OCI-LY3 (cell line): Measurements from ENCODE around the gene ZEB1.

Source experiments
- CTCF ChIP-seq: fragments of 200-600, 300-600 bp; sonication (generic); IDR thresholded peaks from 2 replicates; pipeline ENCODE4 v1.5.1; 2014; ENCODE audit warnings: antibody characterized with exemption, low read length, low read depth
- EZH2phosphoT487 ChIP-seq: fragments of 200-600 bp; shearing (Covaris generic); IDR thresholded peaks from 2 replicates; pipeline ENCODE4 v1.6.1; 2018; ENCODE audit warnings: antibody characterized with exemption, mixed run types, low read depth

GRCh38 chr10:31322647-31323046, 3.6 kb downstream of the ZEB1 start:
- TF ChIP-seq CTCF (peak; percentile 48), EZH2phosphoT487 (no peak)
